Measurements from ENCODE around the gene FNDC8.

FNDC8 gene

DNA sequence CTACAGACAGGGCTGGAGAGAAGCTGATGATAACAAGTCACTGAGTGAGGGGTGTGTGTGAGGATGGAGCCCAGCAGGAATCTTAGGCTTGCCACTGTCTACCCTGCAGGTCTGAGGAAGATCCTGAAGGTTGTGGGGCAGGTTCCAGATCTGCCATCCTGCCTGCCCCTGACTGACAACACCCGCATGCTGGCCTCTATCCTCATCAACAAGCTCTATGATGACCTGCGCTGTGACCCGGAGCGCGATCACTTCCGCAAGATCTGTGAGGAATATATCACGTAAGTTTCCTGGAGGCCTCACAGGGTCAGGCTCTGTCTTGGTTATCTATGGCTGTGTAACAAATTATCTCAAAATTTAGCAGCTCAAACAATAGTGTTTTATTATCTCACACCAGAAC is 42.5 kb downstream of the FNDC8 start:
- H3K36me3 ChIP-seq (ENCODE audit: insufficient read depth, insufficient read length, low read length) = no peaks in the 10 kb centered on the region
- H3K4me3 ChIP-seq (ENCODE audit: insufficient read length, low read depth) = no peak overlapping the region
- no peak for DNase-seq (ENCODE audit: low read depth, low spot score)
- H3K27me3 ChIP-seq (ENCODE audit: insufficient read depth, insufficient read length) = no peaks in the 10 kb centered on the region
- H3K9me3 ChIP-seq (ENCODE audit: insufficient read depth, low read length) = no peaks in the 10 kb centered on the region
- H3K9ac ChIP-seq (ENCODE audit: insufficient read length, low read depth) = no peak overlapping the region
- TF ChIP-seq ZNF274 (IDR thresholded peaks at IDR 0.05; ENCODE audit: low read depth, low read length) (no peak), SUZ12 (IDR thresholded peaks at IDR 0.05; ENCODE audit: extremely low read depth, insufficient read depth, insufficient read length) (no peak), YY1 (IDR thresholded peaks at IDR 0.05; ENCODE audit: insufficient read depth, insufficient read length) (no peak)
- no peaks in the 10 kb centered on the region for H3K4me1 ChIP-seq (ENCODE audit: insufficient read depth, insufficient read length)

DNA sequence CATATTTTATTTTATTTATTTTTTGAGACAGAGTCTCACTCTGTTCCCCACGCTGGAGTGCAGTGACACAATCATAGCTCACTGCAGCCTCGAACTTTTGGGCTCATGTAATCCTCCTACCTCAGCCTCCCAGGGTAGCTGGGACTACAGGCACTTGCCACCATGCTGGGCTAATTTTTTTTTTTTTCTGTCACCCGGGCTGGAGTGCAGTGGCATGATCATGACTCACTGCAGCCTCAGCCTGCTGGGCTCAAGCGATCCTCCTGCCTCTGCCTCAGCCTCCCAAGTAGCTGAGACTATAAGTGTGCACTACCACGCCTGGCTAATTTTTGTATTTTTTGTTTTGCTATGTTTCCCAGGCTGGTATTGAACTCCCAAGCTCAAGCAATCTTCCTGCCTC is 43.3 kb downstream of the FNDC8 start:
- Histone ChIP-seq H3K9me3 (ENCODE audit: insufficient read depth, low read length) (no peaks in the 10 kb centered on the region), H3K9ac (ENCODE audit: insufficient read length, low read depth) (no peak overlapping the region), H3K27me3 (ENCODE audit: insufficient read depth, insufficient read length) (no peaks in the 10 kb centered on the region), H3K4me3 (ENCODE audit: insufficient read length, low read depth) (no peak overlapping the region), H3K4me1 (ENCODE audit: insufficient read depth, insufficient read length) (no peaks in the 10 kb centered on the region), H3K36me3 (ENCODE audit: insufficient read depth, insufficient read length, low read length) (no peaks in the 10 kb centered on the region)
- DNase-seq (ENCODE audit: low read depth, low spot score) = no peak
- TF ChIP-seq YY1 (IDR thresholded peaks at IDR 0.05; ENCODE audit: insufficient read depth, insufficient read length) (no peak), SUZ12 (IDR thresholded peaks at IDR 0.05; ENCODE audit: extremely low read depth, insufficient read depth, insufficient read length) (no peak), ZNF274 (IDR thresholded peaks at IDR 0.05; ENCODE audit: low read depth, low read length) (no peak)

DNA sequence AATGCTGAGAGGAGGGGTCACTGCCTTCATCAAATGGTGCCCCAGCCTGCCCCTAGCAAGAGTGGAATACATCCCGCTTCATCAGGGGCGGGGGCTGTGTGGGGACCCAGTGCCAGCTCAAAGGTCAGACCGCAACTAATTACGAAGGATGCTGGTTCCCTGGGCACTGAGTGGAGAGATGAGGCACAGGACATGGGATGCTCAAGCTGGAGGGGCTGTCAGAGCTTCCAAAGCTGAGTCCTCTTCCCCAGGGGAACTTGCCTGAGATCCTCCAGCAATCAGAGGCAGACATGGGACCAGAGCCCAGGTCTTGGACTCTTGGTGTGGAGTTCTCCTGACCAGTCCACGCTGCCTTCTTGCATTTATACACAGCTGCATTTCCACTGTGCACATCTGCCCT is 45.1 kb downstream of the FNDC8 start:
- TF ChIP-seq SUZ12 (IDR thresholded peaks at IDR 0.05; ENCODE audit: extremely low read depth, insufficient read depth, insufficient read length) = no peak
- TF ChIP-seq YY1 (IDR thresholded peaks at IDR 0.05; ENCODE audit: insufficient read depth, insufficient read length) = no peak
- no peak for TF ChIP-seq ZNF274 (IDR thresholded peaks at IDR 0.05; ENCODE audit: low read depth, low read length)
- no peak overlapping the region for H3K9ac ChIP-seq (ENCODE audit: insufficient read length, low read depth)
- H3K4me1 ChIP-seq (ENCODE audit: insufficient read depth, insufficient read length) = no peaks in the 10 kb centered on the region
- H3K27me3 ChIP-seq (ENCODE audit: insufficient read depth, insufficient read length) = no peaks in the 10 kb centered on the region
- DNase-seq (ENCODE audit: low read depth, low spot score) = no peak
- H3K4me3 ChIP-seq (ENCODE audit: insufficient read length, low read depth) = no peak overlapping the region
- no peaks in the 10 kb centered on the region for H3K36me3 ChIP-seq (ENCODE audit: insufficient read depth, insufficient read length, low read length)
- no peaks in the 10 kb centered on the region for H3K9me3 ChIP-seq (ENCODE audit: insufficient read depth, low read length)

GRCh38 chr17:35167046-35167445 is 45.6 kb downstream of the FNDC8 start:
- TF ChIP-seq SUZ12 (IDR thresholded peaks at IDR 0.05; ENCODE audit: extremely low read depth, insufficient read depth, insufficient read length) (no peak), YY1 (IDR thresholded peaks at IDR 0.05; ENCODE audit: insufficient read depth, insufficient read length) (no peak), ZNF274 (IDR thresholded peaks at IDR 0.05; ENCODE audit: low read depth, low read length) (no peak)
- no peak for DNase-seq (ENCODE audit: low read depth, low spot score)
- Histone ChIP-seq H3K36me3 (ENCODE audit: insufficient read depth, insufficient read length, low read length) (no peaks in the 10 kb centered on the region), H3K27me3 (ENCODE audit: insufficient read depth, insufficient read length) (no peaks in the 10 kb centered on the region), H3K9me3 (ENCODE audit: insufficient read depth, low read length) (no peaks in the 10 kb centered on the region), H3K4me3 (ENCODE audit: insufficient read length, low read depth) (no peak overlapping the region), H3K9ac (ENCODE audit: insufficient read length, low read depth) (no peak overlapping the region), H3K4me1 (ENCODE audit: insufficient read depth, insufficient read length) (no peaks in the 10 kb centered on the region)

DNA sequence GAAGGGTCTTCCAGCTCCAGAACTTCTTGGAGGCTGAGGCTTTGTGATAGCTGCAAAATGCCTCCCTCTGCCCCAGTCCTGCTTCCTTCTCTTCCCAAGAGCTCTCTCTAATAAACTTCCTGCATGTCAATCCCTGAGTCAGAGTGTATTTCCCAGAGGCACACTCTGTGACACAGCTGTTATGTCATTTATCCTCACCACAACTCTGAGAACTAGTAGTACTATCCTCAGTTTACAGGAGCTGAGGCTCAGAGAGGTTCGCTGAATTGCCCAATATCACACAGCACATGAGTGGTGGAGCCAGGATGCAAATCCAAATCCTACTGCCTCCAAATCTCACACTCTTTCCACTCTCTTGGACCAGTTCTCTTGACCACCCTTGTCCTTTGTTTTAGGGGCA is 46.3 kb downstream of the FNDC8 start:
- no peak for DNase-seq (ENCODE audit: low read depth, low spot score)
- no peaks in the 10 kb centered on the region for H3K27me3 ChIP-seq (ENCODE audit: insufficient read depth, insufficient read length)
- no peak overlapping the region for H3K4me3 ChIP-seq (ENCODE audit: insufficient read length, low read depth)
- TF ChIP-seq YY1 (IDR thresholded peaks at IDR 0.05; ENCODE audit: insufficient read depth, insufficient read length) (no peak), ZNF274 (IDR thresholded peaks at IDR 0.05; ENCODE audit: low read depth, low read length) (no peak), SUZ12 (IDR thresholded peaks at IDR 0.05; ENCODE audit: extremely low read depth, insufficient read depth, insufficient read length) (no peak)
- no peaks in the 10 kb centered on the region for H3K4me1 ChIP-seq (ENCODE audit: insufficient read depth, insufficient read length)
- H3K9me3 ChIP-seq (ENCODE audit: insufficient read depth, low read length) = no peaks in the 10 kb centered on the region
- no peak overlapping the region for H3K9ac ChIP-seq (ENCODE audit: insufficient read length, low read depth)
- no peaks in the 10 kb centered on the region for H3K36me3 ChIP-seq (ENCODE audit: insufficient read depth, insufficient read length, low read length)

DNA sequence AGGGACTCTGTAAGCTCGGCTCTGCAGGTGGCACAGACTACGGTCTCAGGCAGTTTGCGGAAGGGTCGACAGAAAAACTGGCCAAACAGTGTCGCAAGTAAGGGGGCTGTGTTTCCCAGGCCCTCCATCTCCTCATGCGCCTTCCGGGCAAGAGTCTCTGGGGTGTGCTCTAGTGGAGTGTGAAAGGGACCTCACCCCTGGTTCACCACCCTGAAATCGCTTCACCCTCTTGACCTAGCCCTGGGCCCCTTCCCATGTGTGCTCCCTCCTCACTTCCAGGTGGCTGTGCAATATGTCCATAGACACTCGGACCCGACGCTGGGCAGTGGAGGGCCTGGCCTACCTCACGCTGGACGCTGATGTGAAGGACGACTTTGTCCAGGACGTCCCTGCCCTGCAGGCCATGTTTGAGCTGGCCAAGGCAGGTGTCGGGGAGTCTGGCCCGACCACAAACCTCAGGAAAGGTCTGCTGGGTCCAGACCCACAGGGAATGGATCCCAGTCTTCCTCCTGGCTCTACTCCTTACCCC is 48.5 kb downstream of the FNDC8 start:
- Histone ChIP-seq H3K27me3 (ENCODE audit: insufficient read depth, insufficient read length) (no peaks in the 10 kb centered on the region), H3K9ac (ENCODE audit: insufficient read length, low read depth) (no peak overlapping the region), H3K4me3 (ENCODE audit: insufficient read length, low read depth) (no peak overlapping the region), H3K36me3 (ENCODE audit: insufficient read depth, insufficient read length, low read length) (no peaks in the 10 kb centered on the region), H3K9me3 (ENCODE audit: insufficient read depth, low read length) (no peaks in the 10 kb centered on the region), H3K4me1 (ENCODE audit: insufficient read depth, insufficient read length) (no peaks in the 10 kb centered on the region)
- DNase-seq (ENCODE audit: low read depth, low spot score) = no peak
- TF ChIP-seq SUZ12 (IDR thresholded peaks at IDR 0.05; ENCODE audit: extremely low read depth, insufficient read depth, insufficient read length) = no peak

GRCh38 chr17:35170968-35171771 is 49.8 kb downstream of the FNDC8 start:
- Histone ChIP-seq H3K36me3 (ENCODE audit: insufficient read depth, insufficient read length, low read length) (no peaks in the 10 kb centered on the region), H3K4me1 (ENCODE audit: insufficient read depth, insufficient read length) (no peaks in the 10 kb centered on the region), H3K9ac (ENCODE audit: insufficient read length, low read depth) (no peak overlapping the region), H3K27me3 (ENCODE audit: insufficient read depth, insufficient read length) (no peaks in the 10 kb centered on the region), H3K9me3 (ENCODE audit: insufficient read depth, low read length) (no peaks in the 10 kb centered on the region), H3K4me3 (ENCODE audit: insufficient read length, low read depth) (no peak overlapping the region)
- DNase-seq (ENCODE audit: low read depth, low spot score) = no peak
- TF ChIP-seq ZNF274 (IDR thresholded peaks at IDR 0.05; ENCODE audit: low read depth, low read length) = no peak
- no peak for TF ChIP-seq YY1 (IDR thresholded peaks at IDR 0.05; ENCODE audit: insufficient read depth, insufficient read length)
